Panc1 (cell line): ENCODE measurements around the gene KNSTRN. TPM values are rescaled to one million over a fixed set of nuclear protein-coding genes. Genes with fewer than 3 reads are reported as not detected.

Experiments used
- ATAC-seq: fragments of 200-7000 bp; cut with Tn5 transposase; 2 replicates; pipeline ENCODE4 v1.9.1; 2020; ENCODE audit warnings: mild to moderate bottlenecking, moderate library complexity
- BruUV-seq: library from RNA; stranded (reverse); fragments of 400-500 nt; replicated peaks from 2 replicates; lab custom pipeline; 2021; lab: Mats Ljungman, UMichigan
- CTCF ChIA-PET: fragments of 300-600 bp; sonication (Branson Sonifier 250); formaldehyde crosslinking; loops from one replicate; lab custom pipeline; 2022; ENCODE audit warnings: antibody characterized with exemption; lab: Charles Lee
- POLR2A ChIA-PET: fragments of 300-600 bp; sonication (Branson Sonifier 250); formaldehyde crosslinking; loops from one replicate; lab custom pipeline; 2022; ENCODE audit warnings: antibody characterized with exemption; lab: Charles Lee
- DNase-seq: peaks from one replicate; pipeline ENCODE4 v3.0.0-alpha.2; 2010; ENCODE audit warnings: low read depth, low spot score
- H3K27ac ChIP-seq: 2 replicates; pipeline ENCODE4 v1.5.1; 2011; ENCODE audit warnings: mild to moderate bottlenecking, low read length, inconsistent platforms
- H3K27me3 ChIP-seq: fragments of 200-500 bp; sonication (Bioruptor generic); 2 replicates; pipeline ENCODE4 v1.6.0; 2014; ENCODE audit warnings: low read length, inconsistent platforms; ENCODE audit not compliant: control insufficient read depth, insufficient read depth
- H3K36me3 ChIP-seq: fragments of 200-500 bp; sonication (Bioruptor generic); 2 replicates; pipeline ENCODE4 v1.5.1; 2014; ENCODE audit warnings: inconsistent platforms, mild to moderate bottlenecking, low read length, moderate library complexity; ENCODE audit not compliant: control insufficient read depth, insufficient read depth
- H3K4me1 ChIP-seq: 2 replicates; pipeline ENCODE4 v1.5.1; 2011; ENCODE audit warnings: inconsistent platforms, mild to moderate bottlenecking, low read length, moderate library complexity; ENCODE audit not compliant: control insufficient read depth, insufficient read depth
- H3K4me3 ChIP-seq, 2 experiments: 2 replicates each; pipeline ENCODE4 v1.5.1; 2011 to 2012; ENCODE audit warnings: low read depth in 2 of 2, low read length in 2 of 2, mild to moderate bottlenecking in 2 of 2, inconsistent platforms in 1 of 2, moderate library complexity in 1 of 2
- H3K9me3 ChIP-seq: fragments of 200-500 bp; sonication (Bioruptor generic); 2 replicates; pipeline ENCODE4 v1.5.1; 2014; ENCODE audit warnings: low read depth, mild to moderate bottlenecking, inconsistent platforms, low read length, moderate library complexity; ENCODE audit not compliant: control insufficient read depth, insufficient read depth
- POLR2AphosphoS5 ChIP-seq: IDR thresholded peaks from 2 replicates; pipeline ENCODE4 v1.6.1; 2012; ENCODE audit warnings: mild to moderate bottlenecking, low read depth, low read length, moderate library complexity
- SIN3A ChIP-seq: IDR thresholded peaks from 2 replicates; pipeline ENCODE4 v1.6.1; 2012; ENCODE audit warnings: low read depth, mild to moderate bottlenecking, low read length, moderate library complexity, borderline replicate concordance; ENCODE audit not compliant: insufficient read depth
- TCF7L2 ChIP-seq: IDR thresholded peaks from 2 replicates; pipeline ENCODE4 v1.6.1; 2011; ENCODE audit warnings: mild to moderate bottlenecking, low read depth, low read length, inconsistent platforms
- in situ Hi-C: cut with HindIII; loops from 2 replicates; pipeline ENCODE4 v1.10.0; 2016; ENCODE audit warnings: low sequenced_read_pairs, low pct_unique_long_range_greater_than_20kb
- intact Hi-C: fragments of 100-400 bp; cut with micrococcal nuclease; formaldehyde crosslinking; loops from one replicate; pipeline ENCODE4 v1.10.0; 2022; ENCODE audit not compliant: unreplicated experiment
- total RNA-seq: library from RNA; stranded (reverse); gene quantifications from one replicate; pipeline ENCODE4 v1.2.1, GENCODE V29; 2021; ENCODE audit not compliant: unreplicated experiment
- TF ChIP-seq, protein P1 (sequence below), 2 experiments: IDR thresholded peaks; 2 replicates each; pipeline ENCODE4 v1.6.1; 2011 to 2012; ENCODE audit warnings: low read depth in 2 of 2, control low read depth in 1 of 2, low read length in 1 of 2, mild to moderate bottlenecking in 1 of 2, moderate library complexity in 1 of 2; ENCODE audit not compliant: insufficient read depth in 1 of 2
- TF ChIP-seq, protein P2 (sequence below): fragments of 450-650 bp; IDR thresholded peaks from 2 replicates; pipeline ENCODE4 v1.5.1; 2017; ENCODE audit warnings: mild to moderate bottlenecking

The KNSTRN gene
- total RNA-seq, 1 experiment from 2014 or later: 74.6 TPM

DNA sequence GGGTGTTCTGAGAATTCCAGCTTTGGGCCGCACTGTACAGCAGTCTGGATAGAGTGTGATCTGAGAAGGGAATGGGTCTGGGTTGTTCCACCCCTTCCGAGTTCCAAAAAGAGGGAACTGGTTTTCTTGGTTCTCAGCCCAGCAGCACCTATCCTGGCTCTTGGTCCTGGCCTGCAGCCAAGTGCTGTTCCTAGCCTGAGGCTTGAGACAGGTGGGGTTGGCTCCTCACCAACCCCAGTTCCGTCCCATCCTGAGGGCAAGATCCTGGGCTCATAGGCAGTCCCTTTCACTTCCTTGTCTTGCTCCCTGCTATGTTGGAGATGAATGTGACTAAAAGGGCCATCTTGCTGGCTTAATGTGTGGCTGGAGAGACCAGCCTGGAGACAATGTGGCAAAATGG lies 38.3 kb downstream of the KNSTRN start:
- in situ Hi-C loops: no loop called here
- H3K9me3 ChIP-seq: no peaks in the 10 kb centered on the region
- no peaks in the 10 kb centered on the region for H3K27me3 ChIP-seq
- intact Hi-C loops: loop anchor here (2.0 to 5.0 kb wide), 3 partner anchors 76 to 143 kb away; partner anchors contain the start of gene INAFM2
- peaks cover 19% of the 10 kb centered on the region for H3K4me1 ChIP-seq
- DNase-seq (no peak), ATAC-seq (peak; percentile 24; the same call in 1 of the 2 replicates)
- H3K4me3 ChIP-seq: no peak overlapping the region
- ChIA-PET CTCF (interaction anchor here (1.8 to 2.4 kb wide), 3 partner anchors 19 to 82 kb away, joined by 4 to 19 read pairs (median 6); no protein-coding TSS in a partner anchor), POLR2A (no interaction called here)
- H3K27ac ChIP-seq: no peak overlapping the region
- H3K36me3 ChIP-seq: no peaks in the 10 kb centered on the region; the same call in 1 of the 2 replicates
- TF ChIP-seq, protein P1, sequence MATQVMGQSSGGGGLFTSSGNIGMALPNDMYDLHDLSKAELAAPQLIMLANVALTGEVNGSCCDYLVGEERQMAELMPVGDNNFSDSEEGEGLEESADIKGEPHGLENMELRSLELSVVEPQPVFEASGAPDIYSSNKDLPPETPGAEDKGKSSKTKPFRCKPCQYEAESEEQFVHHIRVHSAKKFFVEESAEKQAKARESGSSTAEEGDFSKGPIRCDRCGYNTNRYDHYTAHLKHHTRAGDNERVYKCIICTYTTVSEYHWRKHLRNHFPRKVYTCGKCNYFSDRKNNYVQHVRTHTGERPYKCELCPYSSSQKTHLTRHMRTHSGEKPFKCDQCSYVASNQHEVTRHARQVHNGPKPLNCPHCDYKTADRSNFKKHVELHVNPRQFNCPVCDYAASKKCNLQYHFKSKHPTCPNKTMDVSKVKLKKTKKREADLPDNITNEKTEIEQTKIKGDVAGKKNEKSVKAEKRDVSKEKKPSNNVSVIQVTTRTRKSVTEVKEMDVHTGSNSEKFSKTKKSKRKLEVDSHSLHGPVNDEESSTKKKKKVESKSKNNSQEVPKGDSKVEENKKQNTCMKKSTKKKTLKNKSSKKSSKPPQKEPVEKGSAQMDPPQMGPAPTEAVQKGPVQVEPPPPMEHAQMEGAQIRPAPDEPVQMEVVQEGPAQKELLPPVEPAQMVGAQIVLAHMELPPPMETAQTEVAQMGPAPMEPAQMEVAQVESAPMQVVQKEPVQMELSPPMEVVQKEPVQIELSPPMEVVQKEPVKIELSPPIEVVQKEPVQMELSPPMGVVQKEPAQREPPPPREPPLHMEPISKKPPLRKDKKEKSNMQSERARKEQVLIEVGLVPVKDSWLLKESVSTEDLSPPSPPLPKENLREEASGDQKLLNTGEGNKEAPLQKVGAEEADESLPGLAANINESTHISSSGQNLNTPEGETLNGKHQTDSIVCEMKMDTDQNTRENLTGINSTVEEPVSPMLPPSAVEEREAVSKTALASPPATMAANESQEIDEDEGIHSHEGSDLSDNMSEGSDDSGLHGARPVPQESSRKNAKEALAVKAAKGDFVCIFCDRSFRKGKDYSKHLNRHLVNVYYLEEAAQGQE (IDR thresholded peaks at IDR 0.05; ENCODE audit: insufficient read depth in 1 of 2, low read depth in 2 of 2, low read length in 1 of 2): no peak
- TF ChIP-seq, protein P2, sequence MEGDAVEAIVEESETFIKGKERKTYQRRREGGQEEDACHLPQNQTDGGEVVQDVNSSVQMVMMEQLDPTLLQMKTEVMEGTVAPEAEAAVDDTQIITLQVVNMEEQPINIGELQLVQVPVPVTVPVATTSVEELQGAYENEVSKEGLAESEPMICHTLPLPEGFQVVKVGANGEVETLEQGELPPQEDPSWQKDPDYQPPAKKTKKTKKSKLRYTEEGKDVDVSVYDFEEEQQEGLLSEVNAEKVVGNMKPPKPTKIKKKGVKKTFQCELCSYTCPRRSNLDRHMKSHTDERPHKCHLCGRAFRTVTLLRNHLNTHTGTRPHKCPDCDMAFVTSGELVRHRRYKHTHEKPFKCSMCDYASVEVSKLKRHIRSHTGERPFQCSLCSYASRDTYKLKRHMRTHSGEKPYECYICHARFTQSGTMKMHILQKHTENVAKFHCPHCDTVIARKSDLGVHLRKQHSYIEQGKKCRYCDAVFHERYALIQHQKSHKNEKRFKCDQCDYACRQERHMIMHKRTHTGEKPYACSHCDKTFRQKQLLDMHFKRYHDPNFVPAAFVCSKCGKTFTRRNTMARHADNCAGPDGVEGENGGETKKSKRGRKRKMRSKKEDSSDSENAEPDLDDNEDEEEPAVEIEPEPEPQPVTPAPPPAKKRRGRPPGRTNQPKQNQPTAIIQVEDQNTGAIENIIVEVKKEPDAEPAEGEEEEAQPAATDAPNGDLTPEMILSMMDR: no peak
- TF ChIP-seq POLR2AphosphoS5 (no peak; the same call in 1 of the 2 replicates), TCF7L2 (no peak), SIN3A (no peak)
- BruUV-seq: TSS peak; percentile 67

DNA sequence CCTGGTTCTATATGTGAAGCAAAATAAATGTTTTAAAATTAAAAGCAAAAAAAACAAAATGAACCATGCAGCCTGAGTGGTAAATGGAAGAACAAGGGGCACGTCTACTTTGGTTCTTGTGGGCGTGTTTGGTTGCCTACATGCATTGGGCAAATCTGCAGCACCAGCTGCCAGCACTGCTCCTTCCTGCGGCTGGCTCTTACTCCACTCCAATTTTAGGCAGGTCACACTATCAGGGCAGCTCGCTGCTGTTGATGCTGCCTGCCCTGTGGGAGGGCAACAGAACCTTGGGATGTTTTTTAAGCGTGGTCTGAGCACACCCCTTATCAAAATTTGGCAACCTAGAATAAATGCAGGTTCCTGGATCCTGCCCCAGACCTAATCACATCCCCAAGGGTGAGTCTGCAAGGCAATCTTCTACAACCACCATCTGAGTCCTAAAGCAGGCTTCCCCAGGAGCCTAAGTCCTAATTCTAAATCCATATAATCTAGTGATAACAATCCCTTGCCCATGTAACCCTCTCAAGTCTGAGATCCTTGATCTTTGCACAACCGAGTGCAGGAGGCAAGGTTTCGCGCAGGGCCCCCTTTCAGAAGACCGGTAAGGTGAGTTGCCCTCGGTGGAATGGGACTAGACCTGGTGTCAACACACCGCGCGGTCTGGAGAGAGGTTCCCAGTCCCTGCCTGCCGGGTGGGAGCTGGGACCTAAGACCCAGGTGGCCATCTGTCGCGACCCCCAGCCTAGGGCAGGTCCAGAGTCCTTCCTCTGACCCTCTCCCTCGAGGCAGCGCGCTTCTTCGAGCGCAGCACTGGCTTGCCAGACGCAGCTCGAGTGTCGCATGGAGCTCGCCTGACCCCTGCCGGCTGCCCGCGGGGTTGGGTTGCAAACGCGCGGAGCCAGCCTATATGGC lies 39.0 kb downstream of the KNSTRN start:
- Histone ChIP-seq H3K4me1 (peaks cover 19% of the 10 kb centered on the region), H3K27me3 (no peaks in the 10 kb centered on the region), H3K9me3 (no peaks in the 10 kb centered on the region), H3K4me3 (peak overlapping the region in 1 of 2 experiments; percentile 41; a peak in 2 of 4 replicates), H3K36me3 (no peaks in the 10 kb centered on the region; the same call in 1 of the 2 replicates), H3K27ac (peak overlapping the region; percentile 26; the same call in 1 of the 2 replicates)
- intact Hi-C loops (loop anchor here (2.0 to 5.0 kb wide), 3 partner anchors 77 to 144 kb away; partner anchors contain the start of gene INAFM2), in situ Hi-C loops (no loop called here)
- CTCF ChIA-PET: interaction anchor here (0.6 to 2.4 kb wide), 7 partner anchors 18 to 340 kb away, joined by 3 to 19 read pairs (median 6); no protein-coding TSS in a partner anchor
- DNase-seq: peak; percentile 45
- POLR2A ChIA-PET: interaction anchor here (0.6 to 1.2 kb wide), 3 partner anchors 22 to 78 kb away, joined by 3 to 11 read pairs (median 4); no protein-coding TSS in a partner anchor
- TF ChIP-seq TCF7L2 (no peak), POLR2AphosphoS5 (peak; percentile 75), SIN3A (0 out of 2 replicates have a peak, but pooled peaks have one; percentile 46)
- TF ChIP-seq, protein P2: peak; percentile 98
- TF ChIP-seq, protein P1 (IDR thresholded peaks at IDR 0.05; ENCODE audit: insufficient read depth in 1 of 2, low read depth in 2 of 2, low read length in 1 of 2): peak in 1 of 2 experiments; percentile 55; a peak in 1 of 4 replicates
- peak; percentile 94 for ATAC-seq
- BruUV-seq: no TSS peak
